Dendritic cell treated with granulocyte-macrophage colony-stimulating factor and Interleukin-4, amounts not matched to agents 40 ng/mL and 50 ng/mL, for 4 days (primary cell): ENCODE measurements around the gene SNAP47.

Experiments
- H3K27ac Mint-ChIP-seq: one replicate; pipeline ENCODE4 v1.8.0; 2022; ENCODE audit warnings: mild to moderate bottlenecking, mixed read lengths
- H3K27me3 Mint-ChIP-seq: one replicate; pipeline ENCODE4 v1.8.0; 2022; ENCODE audit warnings: mild to moderate bottlenecking, mixed read lengths
- H3K36me3 Mint-ChIP-seq: one replicate; pipeline ENCODE4 v1.8.0; 2022; ENCODE audit warnings: low read depth, mixed read lengths
- H3K4me1 Mint-ChIP-seq: one replicate; pipeline ENCODE4 v1.8.0; 2022; ENCODE audit warnings: low read depth, mixed read lengths
- H3K4me3 Mint-ChIP-seq: one replicate; pipeline ENCODE4 v1.8.0; 2022; ENCODE audit warnings: mild to moderate bottlenecking, moderate library complexity, mixed read lengths
- H3K9me3 Mint-ChIP-seq: one replicate; pipeline ENCODE4 v1.8.0; 2022; ENCODE audit warnings: mixed read lengths
- intact Hi-C: fragments of 100-400 bp; cut with micrococcal nuclease; formaldehyde crosslinking; loops from one replicate; pipeline ENCODE4 v1.15.0; 2022

SNAP47 gene

GRCh38 chr1:227773558-227773957 lies 38.3 kb downstream of the SNAP47 start:
- Mint-ChIP-seq H3K4me3 (no peak overlapping the region), H3K4me1 (no peaks in the 10 kb centered on the region), H3K27ac (no peak overlapping the region), H3K27me3 (no peaks in the 10 kb centered on the region), H3K36me3 (peaks cover 74% of the 10 kb centered on the region), H3K9me3 (no peaks in the 10 kb centered on the region)
- intact Hi-C loops, result no loop called here

GRCh38 chr1:227774051-227774731 lies 39.0 kb downstream of the SNAP47 start:
- Mint-ChIP-seq H3K9me3 (no peaks in the 10 kb centered on the region), H3K27ac (no peak overlapping the region), H3K4me1 (no peaks in the 10 kb centered on the region), H3K27me3 (no peaks in the 10 kb centered on the region), H3K36me3 (peaks cover 68% of the 10 kb centered on the region), H3K4me3 (no peak overlapping the region)
- intact Hi-C loops, result no loop called here

- H3K4me3 Mint-ChIP-seq, result no peak overlapping the region
- peaks cover 61% of the 10 kb centered on the region for H3K36me3 Mint-ChIP-seq
- no peaks in the 10 kb centered on the region for H3K4me1 Mint-ChIP-seq
- H3K27me3 Mint-ChIP-seq, result no peaks in the 10 kb centered on the region
- H3K9me3 Mint-ChIP-seq, result no peaks in the 10 kb centered on the region
- intact Hi-C loops, result no loop called here
- H3K27ac Mint-ChIP-seq, result no peak overlapping the region
These were observed 39.8 kb downstream of the SNAP47 start for GRCh38 chr1:227774821-227775661.

GRCh38 chr1:227775841-227776240 lies 40.6 kb downstream of the SNAP47 start:
- H3K4me1 Mint-ChIP-seq, result no peaks in the 10 kb centered on the region
- H3K9me3 Mint-ChIP-seq, result no peaks in the 10 kb centered on the region
- no peak overlapping the region for H3K27ac Mint-ChIP-seq

GRCh38 chr1:227776331-227776771 lies 41.1 kb downstream of the SNAP47 start:
- Mint-ChIP-seq H3K27ac (no peak overlapping the region), H3K9me3 (no peaks in the 10 kb centered on the region), H3K4me1 (no peaks in the 10 kb centered on the region), H3K27me3 (no peaks in the 10 kb centered on the region), H3K36me3 (peaks cover 61% of the 10 kb centered on the region), H3K4me3 (no peak overlapping the region)
- intact Hi-C loops, result no loop called here

More at GRCh38 chr1:227775841-227776240, 40.6 kb downstream of the SNAP47 start:
- intact Hi-C loops, result no loop called here
- Mint-ChIP-seq H3K27me3 (no peaks in the 10 kb centered on the region), H3K4me3 (no peak overlapping the region), H3K36me3 (peaks cover 61% of the 10 kb centered on the region)

GRCh38 chr1:227777156-227777555 lies 41.9 kb downstream of the SNAP47 start:
- Mint-ChIP-seq H3K4me3 (no peak overlapping the region), H3K4me1 (no peaks in the 10 kb centered on the region), H3K27me3 (no peaks in the 10 kb centered on the region), H3K36me3 (peaks cover 60% of the 10 kb centered on the region), H3K27ac (no peak overlapping the region), H3K9me3 (no peaks in the 10 kb centered on the region)
- intact Hi-C loops, result no loop called here

- intact Hi-C loops, result no loop called here
- H3K4me3 Mint-ChIP-seq, result no peak overlapping the region
- H3K9me3 Mint-ChIP-seq, result no peaks in the 10 kb centered on the region
- H3K4me1 Mint-ChIP-seq, result no peaks in the 10 kb centered on the region
- peaks cover 60% of the 10 kb centered on the region for H3K36me3 Mint-ChIP-seq
- no peak overlapping the region for H3K27ac Mint-ChIP-seq
- H3K27me3 Mint-ChIP-seq, result no peaks in the 10 kb centered on the region
These were observed 42.4 kb downstream of the SNAP47 start for GRCh38 chr1:227777646-227778045.

GRCh38 chr1:227778401-227778947 lies 43.2 kb downstream of the SNAP47 start:
- Mint-ChIP-seq H3K27me3 (no peaks in the 10 kb centered on the region), H3K9me3 (no peaks in the 10 kb centered on the region), H3K27ac (no peak overlapping the region), H3K4me3 (no peak overlapping the region), H3K4me1 (no peaks in the 10 kb centered on the region), H3K36me3 (peaks cover 60% of the 10 kb centered on the region)
- intact Hi-C loops, result no loop called here

GRCh38 chr1:227779021-227779441 lies 43.8 kb downstream of the SNAP47 start:
- Mint-ChIP-seq H3K36me3 (peaks cover 56% of the 10 kb centered on the region), H3K27me3 (peaks cover under 1% of the 10 kb centered on the region), H3K27ac (no peak overlapping the region), H3K4me1 (no peaks in the 10 kb centered on the region), H3K9me3 (no peaks in the 10 kb centered on the region), H3K4me3 (no peak overlapping the region)
- intact Hi-C loops, result no loop called here

- Mint-ChIP-seq H3K36me3 (peaks cover 49% of the 10 kb centered on the region), H3K4me1 (no peaks in the 10 kb centered on the region), H3K27me3 (peaks cover 7% of the 10 kb centered on the region), H3K9me3 (no peaks in the 10 kb centered on the region), H3K4me3 (no peak overlapping the region), H3K27ac (no peak overlapping the region)
- intact Hi-C loops, result no loop called here
These were observed 44.5 kb downstream of the SNAP47 start for GRCh38 chr1:227779685-227780084.

GRCh38 chr1:227780101-227781044 lies 45.1 kb downstream of the SNAP47 start:
- H3K36me3 Mint-ChIP-seq, result peaks cover 42% of the 10 kb centered on the region
- H3K4me1 Mint-ChIP-seq, result no peaks in the 10 kb centered on the region
- intact Hi-C loops, result no loop called here
- peaks cover 13% of the 10 kb centered on the region for H3K27me3 Mint-ChIP-seq
- H3K4me3 Mint-ChIP-seq, result no peak overlapping the region
- H3K27ac Mint-ChIP-seq, result no peak overlapping the region
- no peaks in the 10 kb centered on the region for H3K9me3 Mint-ChIP-seq

GRCh38 chr1:227781314-227781930 lies 46.2 kb downstream of the SNAP47 start:
- intact Hi-C loops, result no loop called here
- Mint-ChIP-seq H3K9me3 (no peaks in the 10 kb centered on the region), H3K27me3 (peaks cover 23% of the 10 kb centered on the region), H3K36me3 (peaks cover 32% of the 10 kb centered on the region), H3K4me3 (no peak overlapping the region), H3K4me1 (peaks cover 5% of the 10 kb centered on the region), H3K27ac (no peak overlapping the region)

GRCh38 chr1:227782226-227782625 lies 47.0 kb downstream of the SNAP47 start:
- intact Hi-C loops, result no loop called here
- H3K36me3 Mint-ChIP-seq, result peaks cover 27% of the 10 kb centered on the region
- peaks cover 13% of the 10 kb centered on the region for H3K4me1 Mint-ChIP-seq
- H3K27ac Mint-ChIP-seq, result no peak overlapping the region
- peaks cover 31% of the 10 kb centered on the region for H3K27me3 Mint-ChIP-seq
- no peaks in the 10 kb centered on the region for H3K9me3 Mint-ChIP-seq
- H3K4me3 Mint-ChIP-seq, result no peak overlapping the region
